ENCODE results near the gene DNAJC30. TPM values are rescaled to one million over a fixed set of nuclear protein-coding genes. Genes with fewer than 3 reads are reported as not detected.
A peak's percentile ranks its signal among the peaks of the same experiment; 100 is the strongest.
"Not testable (repeated sequence)": the region's sequence is repeated elsewhere in the genome, so short reads cannot be mapped to it uniquely, and the experiment has no call there.

DNAJC30 gene
- total and polyA plus RNA-seq, 10 of the 15 experiments (the other 5 are each of a cell fraction or from before 2014, with no cell fraction given): 2.1 to 19.0 (median 7.9) TPM

DNA sequence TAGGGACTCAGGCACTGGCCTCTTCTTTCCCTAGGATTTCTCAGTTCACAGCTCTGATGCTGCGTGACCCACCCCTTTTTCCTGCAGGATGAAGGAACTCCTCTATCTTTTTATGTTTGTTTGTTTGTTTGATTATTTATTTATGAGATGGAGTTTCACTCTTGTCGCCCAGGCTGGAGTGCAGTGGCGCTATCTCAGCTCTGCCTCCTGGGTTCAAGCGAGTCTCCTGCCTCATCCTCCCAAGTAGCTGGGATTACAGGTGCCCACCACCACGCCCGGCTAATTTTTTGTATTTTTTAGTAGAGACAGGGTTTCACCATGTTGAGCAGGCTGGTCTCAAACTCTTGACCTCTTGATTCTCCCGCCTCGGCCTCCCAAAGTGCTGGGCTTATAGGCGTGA is 37.2 kb upstream of the DNAJC30 start:
- H3K4me2 ChIP-seq (ENCODE audit: control insufficient read depth, insufficient read depth); H3K27ac ChIP-seq (ENCODE audit: control insufficient read depth, insufficient read depth); H3K36me3 ChIP-seq (ENCODE audit: control insufficient read depth in 2 of 2, insufficient read depth in 2 of 2, low read length in 1 of 2); BruUV-seq (replicated peaks); H3K9ac ChIP-seq (ENCODE audit: control insufficient read depth, insufficient read depth, low read length); DNase-seq (ENCODE audit: low read depth, low spot score); H3K79me2 ChIP-seq (ENCODE audit: control insufficient read depth, insufficient read depth, low read length); ATAC-seq; H4K20me1 ChIP-seq (ENCODE audit: control insufficient read depth, insufficient read depth); FAIRE-seq; H3K27me3 ChIP-seq (replicated peaks in 1 of 2; ENCODE audit: control insufficient read depth in 2 of 2, insufficient read depth in 2 of 2, low read length in 1 of 2); H3K4me3 ChIP-seq; in situ Hi-C loops (cut with MboI); intact Hi-C loops (cut with micrococcal nuclease; ENCODE audit: unreplicated experiment); H2AFZ ChIP-seq (ENCODE audit: control insufficient read depth, low read depth, low read length); H3K9me3 ChIP-seq (replicated peaks; ENCODE audit: control insufficient read depth, insufficient read depth, low read length): not testable (repeated sequence)
- CTCF ChIA-PET: interaction anchor here (2.9 kb wide), 1 partner anchor 114 kb away, joined by 14 read pairs; no protein-coding TSS in a partner anchor
- SMC1A ChIA-PET (ENCODE audit: uncharacterized antibody, unreplicated experiment): interaction anchor here (2.0 kb wide), 1 partner anchor 113 kb away, joined by 10 read pairs; no protein-coding TSS in a partner anchor
- POLR2A ChIA-PET: interaction anchor here (1.1 kb wide), 1 partner anchor 9 kb away, joined by 4 read pairs; no protein-coding TSS in a partner anchor
- H3K4me1 ChIP-seq (ENCODE audit: control insufficient read depth, insufficient read depth, low read length): peaks cover 12% of the 10 kb centered on the region
- 74% methylated on average over 8 of the region's 9 CpGs for WGBS (ENCODE audit: insufficient coverage, insufficient replicate concordance, low lambda C conversion rate, missing lambda C conversion rate)
- RAD21 ChIA-PET (ENCODE audit: unreplicated experiment): interaction anchor here (1.6 kb wide), 1 partner anchor 18 kb away, joined by 6 read pairs; the partner anchor contains the start of gene ABHD11

DNA sequence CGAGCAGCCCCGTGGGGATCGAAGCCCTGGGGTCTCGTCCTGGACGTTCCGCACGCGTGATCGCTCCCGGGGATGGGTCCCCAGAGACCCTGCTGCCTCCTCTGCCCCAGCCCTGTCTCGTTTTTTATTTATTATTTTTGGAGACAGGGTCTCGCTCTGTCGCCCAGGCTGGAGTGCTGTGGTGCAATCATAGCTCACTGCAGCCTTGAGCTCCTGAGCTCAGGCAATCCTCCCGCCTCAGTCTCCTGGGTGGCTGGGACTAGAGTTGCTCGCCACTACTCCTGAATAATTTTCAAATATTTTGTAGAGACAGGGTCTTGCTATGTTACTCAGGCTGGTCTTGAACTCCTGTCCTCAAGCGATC is 36.5 kb upstream of the DNAJC30 start:
- POLR2A ChIA-PET: interaction anchor here (0.6 to 1.1 kb wide), 3 partner anchors 8 to 197 kb away, joined by 3 to 4 read pairs (median 3); partner anchors contain the start of gene BAZ1B
- H3K4me3 ChIP-seq: no peak overlapping the region
- ATAC-seq: no peak
- H3K9me3 ChIP-seq (replicated peaks; ENCODE audit: control insufficient read depth, insufficient read depth, low read length): no peaks in the 10 kb centered on the region
- H3K79me2 ChIP-seq (ENCODE audit: control insufficient read depth, insufficient read depth, low read length): no peaks in the 10 kb centered on the region
- TF ChIP-seq ESRRA (IDR thresholded peaks at IDR 0.05; ENCODE audit: low read length) (no peak), ZSCAN29 (IDR thresholded peaks at IDR 0.05) (no peak)
- no peak overlapping the region for H3K27ac ChIP-seq (ENCODE audit: control insufficient read depth, insufficient read depth)
- 7% methylated on average over 14 of the region's 16 CpGs for WGBS (ENCODE audit: insufficient coverage, insufficient replicate concordance, low lambda C conversion rate, missing lambda C conversion rate)
- no peak for DNase-seq (ENCODE audit: low read depth, low spot score)
- FAIRE-seq: no peak
- intact Hi-C loops (cut with micrococcal nuclease; ENCODE audit: unreplicated experiment): loop anchor here (2.0 kb wide), 1 partner anchor 37 kb away; the partner anchor contains the start of genes BUD23 and DNAJC30
- H2AFZ ChIP-seq (ENCODE audit: control insufficient read depth, low read depth, low read length): peak overlapping the region; percentile 53
- CTCF ChIA-PET: interaction anchor here (2.9 kb wide), 1 partner anchor 113 kb away, joined by 14 read pairs; no protein-coding TSS in a partner anchor
- SMC1A ChIA-PET (ENCODE audit: uncharacterized antibody, unreplicated experiment): interaction anchor here (2.0 kb wide), 1 partner anchor 113 kb away, joined by 10 read pairs; no protein-coding TSS in a partner anchor
- peak overlapping the region; percentile 66 for H3K4me2 ChIP-seq (ENCODE audit: control insufficient read depth, insufficient read depth)
- H3K9ac ChIP-seq (ENCODE audit: control insufficient read depth, insufficient read depth, low read length): no peak overlapping the region
- no TSS peak for BruUV-seq (replicated peaks)
- no peaks in the 10 kb centered on the region for H3K27me3 ChIP-seq (replicated peaks in 1 of 2; ENCODE audit: control insufficient read depth in 2 of 2, insufficient read depth in 2 of 2, low read length in 1 of 2)
- no peaks in the 10 kb centered on the region for H3K36me3 ChIP-seq (ENCODE audit: control insufficient read depth in 2 of 2, insufficient read depth in 2 of 2, low read length in 1 of 2)
- RAD21 ChIA-PET (ENCODE audit: unreplicated experiment): interaction anchor here (1.6 kb wide), 1 partner anchor 19 kb away, joined by 6 read pairs; the partner anchor contains the start of gene ABHD11
- H4K20me1 ChIP-seq (ENCODE audit: control insufficient read depth, insufficient read depth): peaks cover 4% of the 10 kb centered on the region; the same call in 1 of the 2 replicates
- H3K4me1 ChIP-seq (ENCODE audit: control insufficient read depth, insufficient read depth, low read length): peaks cover 12% of the 10 kb centered on the region
- in situ Hi-C loops (cut with MboI): no loop called here
